A172 (cell line): ENCODE measurements around the gene CMPK1. TPM values are rescaled to one million over a fixed set of nuclear protein-coding genes. Genes with fewer than 3 reads are reported as not detected.

Experiments
- DNase-seq: peaks from one replicate; pipeline ENCODE4 v3.0.0-alpha.2; 2015; ENCODE audit warnings: low spot score
- total RNA-seq: library from RNA; depleted of rRNA; stranded (reverse); fragments of >200 nt; shearing (Covaris generic); gene quantifications from 2 replicates; pipeline ENCODE4 v1.2.3, GENCODE V29; 2014; rRNA removed

Gene CMPK1
- total RNA-seq, 1 experiment from 2014 or later, result 111 TPM

- peak; percentile 61 for DNase-seq
Observed at GRCh38 chr1:47424336-47424982, 90.9 kb downstream of the CMPK1 start.

Other genes with a start within 250 kb of the CMPK1 start
- not detected in 2 replicates for gene CYP4A22, start 196.3 kb upstream of the CMPK1 start, total RNA-seq
- gene PDZK1IP1, start 143.8 kb upstream of the CMPK1 start, total RNA-seq, result 0.79 and 6.0 TPM in 2 replicates
- not detected in 2 replicates for gene TAL1, start 101.6 kb upstream of the CMPK1 start, total RNA-seq
- gene STIL, start 19.6 kb upstream of the CMPK1 start, total RNA-seq, result 24.5 and 25.0 TPM in 2 replicates
- gene FOXE3, start 82.5 kb downstream of the CMPK1 start, total RNA-seq, result not detected in 2 replicates
- 0.07 and 0.55 TPM in 2 replicates for gene FOXD2, start 104.3 kb downstream of the CMPK1 start, total RNA-seq